NCI-H187 (cell line): ENCODE results near the gene CASKIN2.
"Not testable (repeated sequence)": the region's sequence is repeated elsewhere in the genome, so short reads cannot be mapped to it uniquely, and the experiment has no call there.

ENCODE experiments used
- DNase-seq, 2 experiments: peaks; one replicate each; lab custom pipeline; 2025; lab: John Stamatoyannopoulos, UW

The CASKIN2 gene

GRCh38 chr17:75465039-75465438 is 50.3 kb downstream of the CASKIN2 start:
- DNase-seq, result no peak

GRCh38 chr17:75463603-75464002 is 51.7 kb downstream of the CASKIN2 start:
- no peak for DNase-seq

GRCh38 chr17:75460295-75460694 is 55.0 kb downstream of the CASKIN2 start:
- DNase-seq, result no peak

GRCh38 chr17:75459590-75460267 is 55.6 kb downstream of the CASKIN2 start:
- no peak for DNase-seq

GRCh38 chr17:75459246-75459589 is 56.1 kb downstream of the CASKIN2 start:
- no peak for DNase-seq

DNA sequence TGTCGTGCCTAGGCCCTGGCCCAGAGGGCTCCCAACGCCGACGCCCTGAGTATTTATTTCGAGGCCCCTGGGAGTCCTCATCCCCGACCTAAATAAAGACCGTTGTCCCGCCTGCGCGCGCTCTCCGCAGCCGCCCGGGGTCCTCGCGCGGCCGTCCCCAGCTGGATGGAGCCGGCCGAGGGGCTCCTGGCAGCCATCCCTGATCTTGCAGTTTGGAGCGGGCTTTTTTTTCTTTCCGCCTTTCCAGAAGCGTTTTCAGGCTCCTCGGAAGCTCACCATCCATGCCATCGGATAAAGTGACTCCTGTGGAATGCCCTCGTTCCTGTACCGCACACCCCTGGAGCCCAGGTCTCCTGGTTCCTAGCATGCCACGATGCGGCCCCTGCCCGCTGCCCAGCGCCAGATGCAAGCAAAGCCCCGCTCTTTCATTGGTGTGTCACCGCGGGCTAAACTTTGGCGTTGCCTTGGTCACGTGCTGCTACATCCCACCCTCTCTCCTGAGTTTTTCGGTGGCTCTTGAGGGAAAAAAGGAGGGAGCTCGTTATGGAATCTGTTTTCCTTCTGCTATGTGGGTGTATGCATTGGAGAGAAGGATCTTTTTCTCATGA is 58.2 kb downstream of the CASKIN2 start:
- no peak for DNase-seq

- DNase-seq, result peak; percentile 86 to 93
Observed at GRCh38 chr17:75456417-75457046, 58.8 kb downstream of the CASKIN2 start, which contains the start of gene TMEM94. Gene TMEM94, plus strand, starts transcription at chr17:75456635. Its CDS starts 15,271 bp downstream, at chr17:75471906.

DNA sequence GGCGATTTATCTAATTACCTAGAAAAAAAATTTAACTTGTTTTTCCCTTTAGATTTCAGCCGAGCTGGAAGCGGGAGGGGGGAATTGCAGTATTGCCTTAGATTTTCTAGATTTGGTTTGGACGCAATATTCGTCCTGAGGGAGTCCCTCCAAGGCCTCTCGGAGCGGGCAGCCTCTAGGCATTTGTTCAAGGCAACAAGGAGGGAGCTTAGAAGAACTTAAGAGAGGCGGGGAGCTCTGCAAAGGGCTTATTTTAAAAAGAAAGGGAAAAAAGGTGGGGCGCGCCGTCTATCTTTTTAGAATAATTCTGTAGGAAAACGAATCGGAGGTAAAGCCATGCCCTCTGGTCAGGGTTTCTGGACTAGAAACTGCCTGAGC is 59.3 kb downstream of the CASKIN2 start:
- no peak for DNase-seq

DNA sequence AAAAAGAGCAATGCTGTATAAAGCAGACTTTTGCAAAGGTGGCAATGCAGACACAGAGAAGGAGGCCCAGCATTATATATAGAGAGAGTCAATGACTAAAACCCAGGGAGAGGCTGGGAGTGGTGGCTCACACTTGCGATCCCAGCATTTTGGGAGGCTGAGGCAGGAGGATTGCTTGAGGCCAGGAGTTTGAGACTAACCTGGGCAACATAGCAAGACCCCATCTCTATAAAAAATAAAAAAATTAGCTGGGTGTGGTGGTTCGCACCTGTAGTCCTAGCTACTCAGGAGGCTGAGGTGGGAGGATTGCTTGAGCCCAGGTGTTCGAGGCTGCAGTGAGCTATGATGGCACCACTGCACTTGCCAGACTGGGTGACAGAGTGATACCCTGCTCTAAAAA is 60.7 kb downstream of the CASKIN2 start:
- DNase-seq, result not testable (repeated sequence)

DNA sequence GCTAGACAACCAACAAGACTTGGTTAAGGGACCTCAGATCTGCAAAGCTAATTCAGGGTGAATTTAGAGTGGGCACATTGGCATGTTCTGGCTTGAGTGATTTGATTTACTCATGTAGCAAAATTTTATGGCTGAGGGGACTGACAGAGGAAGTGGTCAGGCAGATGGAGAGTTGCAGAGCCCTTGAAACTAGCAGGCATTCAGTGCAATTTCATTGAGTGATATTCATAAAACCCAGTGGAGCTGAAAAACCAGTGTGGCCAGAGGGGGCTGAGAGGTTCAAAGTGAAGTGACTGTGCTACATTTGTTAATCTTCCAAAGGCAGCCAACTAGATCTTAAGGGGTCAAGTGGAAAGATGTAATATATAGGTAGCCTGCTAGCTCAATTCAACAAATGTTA is 61.1 kb downstream of the CASKIN2 start:
- no peak for DNase-seq

- DNase-seq, result no peak
Observed at GRCh38 chr17:75450270-75450669, 65.1 kb downstream of the CASKIN2 start.
